ENCODE measurements around the gene WTAP.

Gene WTAP

GRCh38 chr6:159766906-159767305 is 39.6 kb downstream of the WTAP start:
- TF ChIP-seq CTCF (IDR thresholded peaks at IDR 0.05; ENCODE audit: insufficient read depth, low read depth, low read length, missing control alignments): no peak

GRCh38 chr6:159769470-159769869 is 42.2 kb downstream of the WTAP start:
- no peak overlapping the region for H3K4me3 ChIP-seq (ENCODE audit: low read length)
- DNase-seq (ENCODE audit: low read depth): no peak
- TF ChIP-seq CTCF (IDR thresholded peaks at IDR 0.05; ENCODE audit: insufficient read depth, low read depth, low read length, missing control alignments): no peak

More at GRCh38 chr6:159766906-159767305, 39.6 kb downstream of the WTAP start:
- no peak for DNase-seq (ENCODE audit: low read depth)
- no peak overlapping the region for H3K4me3 ChIP-seq (ENCODE audit: low read length)

GRCh38 chr6:159772196-159772595 is 44.9 kb downstream of the WTAP start:
- no peak for DNase-seq (ENCODE audit: low read depth)
- no peak overlapping the region for H3K4me3 ChIP-seq (ENCODE audit: low read length)
- TF ChIP-seq CTCF (IDR thresholded peaks at IDR 0.05; ENCODE audit: insufficient read depth, low read depth, low read length, missing control alignments): no peak

- no peak for DNase-seq (ENCODE audit: low read depth)
- no peak overlapping the region for H3K4me3 ChIP-seq (ENCODE audit: low read length)
- no peak for TF ChIP-seq CTCF (IDR thresholded peaks at IDR 0.05; ENCODE audit: insufficient read depth, low read depth, low read length, missing control alignments)
Measured at GRCh38 chr6:159777240-159777904, 50.1 kb downstream of the WTAP start.

GRCh38 chr6:159778131-159778530 is 50.8 kb downstream of the WTAP start:
- no peak for TF ChIP-seq CTCF (IDR thresholded peaks at IDR 0.05; ENCODE audit: insufficient read depth, low read depth, low read length, missing control alignments)
- DNase-seq (ENCODE audit: low read depth): no peak

GRCh38 chr6:159778542-159779103 is 51.3 kb downstream of the WTAP start:
- DNase-seq (ENCODE audit: low read depth): no peak
- H3K4me3 ChIP-seq (ENCODE audit: low read length): no peak overlapping the region
- no peak for TF ChIP-seq CTCF (IDR thresholded peaks at IDR 0.05; ENCODE audit: insufficient read depth, low read depth, low read length, missing control alignments)

More at GRCh38 chr6:159778131-159778530, 50.8 kb downstream of the WTAP start:
- no peak overlapping the region for H3K4me3 ChIP-seq (ENCODE audit: low read length)

- H3K4me3 ChIP-seq (ENCODE audit: low read length): peak overlapping the region; percentile 80
- no peak for TF ChIP-seq CTCF (IDR thresholded peaks at IDR 0.05; ENCODE audit: insufficient read depth, low read depth, low read length, missing control alignments)
- no peak for DNase-seq (ENCODE audit: low read depth)
Measured at GRCh38 chr6:159788276-159788675, 61.0 kb downstream of the WTAP start.

All from epithelial cell of esophagus (primary cell).